ENCODE results near the gene OR2A1. TPM values are rescaled to one million over a fixed set of nuclear protein-coding genes. Genes with fewer than 3 reads are reported as not detected.
"Not testable (repeated sequence)": the region's sequence is repeated elsewhere in the genome, so short reads cannot be mapped to it uniquely, and the experiment has no call there.

Gene OR2A1
- total RNA-seq, 1 experiment from 2014 or later = 0.40 TPM

- DNase-seq; H3K36me3 ChIP-seq (ENCODE audit: low read depth, low read length); H3K79me2 ChIP-seq (ENCODE audit: low read length); POLR2A ChIA-PET (ENCODE audit: unreplicated experiment); H3K9me2 ChIP-seq (replicated peaks; ENCODE audit: low read length); H3K27ac ChIP-seq (ENCODE audit: low read length); CTCF ChIA-PET; H3K9ac ChIP-seq (ENCODE audit: low read length); H4K20me1 ChIP-seq (ENCODE audit: low read length); H3F3A ChIP-seq (ENCODE audit: low read length, unreplicated experiment); BruUV-seq (replicated peaks); H3K4me1 ChIP-seq (ENCODE audit: insufficient read depth, low read length); intact Hi-C loops (cut with micrococcal nuclease); H3K9me3 ChIP-seq (ENCODE audit: low read length); H3K27me3 ChIP-seq (ENCODE audit: low read length); H2AFZ ChIP-seq (ENCODE audit: low read length): not testable (repeated sequence)
- H3K4me3 ChIP-seq (ENCODE audit: low read length) = peak within 1 kb of the TSS; percentile 50
- ATAC-seq = peak; percentile 91
- H3K4me2 ChIP-seq (ENCODE audit: low read length) = peak within 1 kb of the TSS; percentile 51; the same call in 1 of the 2 replicates
These were observed 43.1 kb downstream of the OR2A1 start, which contains the start of gene ARHGEF5 for GRCh38 chr7:144355176-144355822. TSS of gene ARHGEF5 (plus strand) at chr7:144355402. CDS start at chr7:144362670, 7,268 bp downstream.

GRCh38 chr7:144356185-144356584, 44.0 kb downstream of the OR2A1 start:
- H3K9me3 ChIP-seq (ENCODE audit: low read length); H3K79me2 ChIP-seq (ENCODE audit: low read length); H3K9ac ChIP-seq (ENCODE audit: low read length); H3F3A ChIP-seq (ENCODE audit: low read length, unreplicated experiment); CTCF ChIA-PET; ATAC-seq; H3K4me3 ChIP-seq (ENCODE audit: low read length); H2AFZ ChIP-seq (ENCODE audit: low read length); H4K20me1 ChIP-seq (ENCODE audit: low read length); H3K9me2 ChIP-seq (replicated peaks; ENCODE audit: low read length); intact Hi-C loops (cut with micrococcal nuclease); BruUV-seq (replicated peaks); H3K4me2 ChIP-seq (ENCODE audit: low read length); DNase-seq; H3K36me3 ChIP-seq (ENCODE audit: low read depth, low read length); H3K27me3 ChIP-seq (ENCODE audit: low read length); POLR2A ChIA-PET (ENCODE audit: unreplicated experiment); H3K27ac ChIP-seq (ENCODE audit: low read length); H3K4me1 ChIP-seq (ENCODE audit: insufficient read depth, low read length): not testable (repeated sequence)

GRCh38 chr7:144356860-144357259, 44.6 kb downstream of the OR2A1 start:
- H3K79me2 ChIP-seq (ENCODE audit: low read length); H3K27me3 ChIP-seq (ENCODE audit: low read length); H2AFZ ChIP-seq (ENCODE audit: low read length); BruUV-seq (replicated peaks); H3K9me3 ChIP-seq (ENCODE audit: low read length); CTCF ChIA-PET; H3K9me2 ChIP-seq (replicated peaks; ENCODE audit: low read length); ATAC-seq; POLR2A ChIA-PET (ENCODE audit: unreplicated experiment); H3K4me1 ChIP-seq (ENCODE audit: insufficient read depth, low read length); H3K4me3 ChIP-seq (ENCODE audit: low read length); H3K9ac ChIP-seq (ENCODE audit: low read length); H3K27ac ChIP-seq (ENCODE audit: low read length); intact Hi-C loops (cut with micrococcal nuclease); H4K20me1 ChIP-seq (ENCODE audit: low read length); H3F3A ChIP-seq (ENCODE audit: low read length, unreplicated experiment); H3K36me3 ChIP-seq (ENCODE audit: low read depth, low read length); H3K4me2 ChIP-seq (ENCODE audit: low read length); DNase-seq: not testable (repeated sequence)

- H2AFZ ChIP-seq (ENCODE audit: low read length); CTCF ChIA-PET; H3F3A ChIP-seq (ENCODE audit: low read length, unreplicated experiment); H3K79me2 ChIP-seq (ENCODE audit: low read length); H3K9me2 ChIP-seq (replicated peaks; ENCODE audit: low read length); BruUV-seq (replicated peaks); H4K20me1 ChIP-seq (ENCODE audit: low read length); intact Hi-C loops (cut with micrococcal nuclease); H3K36me3 ChIP-seq (ENCODE audit: low read depth, low read length); H3K4me2 ChIP-seq (ENCODE audit: low read length); H3K27me3 ChIP-seq (ENCODE audit: low read length); DNase-seq; H3K27ac ChIP-seq (ENCODE audit: low read length); H3K4me3 ChIP-seq (ENCODE audit: low read length); H3K9me3 ChIP-seq (ENCODE audit: low read length); H3K4me1 ChIP-seq (ENCODE audit: insufficient read depth, low read length); POLR2A ChIA-PET (ENCODE audit: unreplicated experiment); H3K9ac ChIP-seq (ENCODE audit: low read length): not testable (repeated sequence)
- peak; percentile 48 for ATAC-seq
These were observed 49.8 kb downstream of the OR2A1 start for GRCh38 chr7:144362061-144362460.

GRCh38 chr7:144365523-144365922, 53.3 kb downstream of the OR2A1 start:
- H3K27me3 ChIP-seq (ENCODE audit: low read length); BruUV-seq (replicated peaks); intact Hi-C loops (cut with micrococcal nuclease); ATAC-seq; H3K9me2 ChIP-seq (replicated peaks; ENCODE audit: low read length); H3K27ac ChIP-seq (ENCODE audit: low read length); H4K20me1 ChIP-seq (ENCODE audit: low read length); H3K9me3 ChIP-seq (ENCODE audit: low read length); H3K4me3 ChIP-seq (ENCODE audit: low read length); H3K79me2 ChIP-seq (ENCODE audit: low read length); DNase-seq; H2AFZ ChIP-seq (ENCODE audit: low read length); POLR2A ChIA-PET (ENCODE audit: unreplicated experiment); H3K4me1 ChIP-seq (ENCODE audit: insufficient read depth, low read length); CTCF ChIA-PET; H3F3A ChIP-seq (ENCODE audit: low read length, unreplicated experiment); H3K9ac ChIP-seq (ENCODE audit: low read length); H3K36me3 ChIP-seq (ENCODE audit: low read depth, low read length); H3K4me2 ChIP-seq (ENCODE audit: low read length): not testable (repeated sequence)

GRCh38 chr7:144367250-144367649, 55.0 kb downstream of the OR2A1 start:
- CTCF ChIA-PET; H3K36me3 ChIP-seq (ENCODE audit: low read depth, low read length); H3K9me2 ChIP-seq (replicated peaks; ENCODE audit: low read length); H3K9me3 ChIP-seq (ENCODE audit: low read length); intact Hi-C loops (cut with micrococcal nuclease); H3K4me2 ChIP-seq (ENCODE audit: low read length); BruUV-seq (replicated peaks); DNase-seq; H3F3A ChIP-seq (ENCODE audit: low read length, unreplicated experiment); POLR2A ChIA-PET (ENCODE audit: unreplicated experiment); H2AFZ ChIP-seq (ENCODE audit: low read length); H3K4me3 ChIP-seq (ENCODE audit: low read length); H3K27me3 ChIP-seq (ENCODE audit: low read length); H3K79me2 ChIP-seq (ENCODE audit: low read length); H3K9ac ChIP-seq (ENCODE audit: low read length); H3K27ac ChIP-seq (ENCODE audit: low read length); H4K20me1 ChIP-seq (ENCODE audit: low read length); H3K4me1 ChIP-seq (ENCODE audit: insufficient read depth, low read length): not testable (repeated sequence)
- ATAC-seq = peak; percentile 16; the same call in 1 of the 2 replicates

GRCh38 chr7:144369221-144369620, 57.0 kb downstream of the OR2A1 start:
- H3K27ac ChIP-seq (ENCODE audit: low read length); H3K27me3 ChIP-seq (ENCODE audit: low read length); H3K36me3 ChIP-seq (ENCODE audit: low read depth, low read length); DNase-seq; POLR2A ChIA-PET (ENCODE audit: unreplicated experiment); intact Hi-C loops (cut with micrococcal nuclease); CTCF ChIA-PET; BruUV-seq (replicated peaks); H3K9ac ChIP-seq (ENCODE audit: low read length); H3K4me1 ChIP-seq (ENCODE audit: insufficient read depth, low read length); H3K4me2 ChIP-seq (ENCODE audit: low read length); H3K4me3 ChIP-seq (ENCODE audit: low read length); ATAC-seq; H2AFZ ChIP-seq (ENCODE audit: low read length); H3F3A ChIP-seq (ENCODE audit: low read length, unreplicated experiment); H3K9me2 ChIP-seq (replicated peaks; ENCODE audit: low read length); H3K79me2 ChIP-seq (ENCODE audit: low read length); H4K20me1 ChIP-seq (ENCODE audit: low read length); H3K9me3 ChIP-seq (ENCODE audit: low read length): not testable (repeated sequence)

Data from PC-3 (cell line).